Measurements from ENCODE around the gene RTN4RL2. TPM values are rescaled to one million over a fixed set of nuclear protein-coding genes. Genes with fewer than 3 reads are reported as not detected.

Gene RTN4RL2
- total and polyA plus RNA-seq, 8 donors = 0.75 to 8.1 (median 0.78) TPM; not detected in 3

GRCh38 chr11:57475191-57475590, 14.9 kb downstream of the RTN4RL2 start:
- no peak overlapping the region for H3K27ac ChIP-seq
- intact Hi-C loops (cut with DNase I; ENCODE audit: low total_unique reads) = no loop called here
- DNase-seq = no peak
- H3K27me3 ChIP-seq = peaks cover 0 to 61% (median 8%) of the 10 kb centered on the region in 3 donors
- peaks cover 22 to 56% (median 38%) of the 10 kb centered on the region in 4 donors for H3K4me1 ChIP-seq
- H3K36me3 ChIP-seq = no peaks in the 10 kb centered on the region
- no peak overlapping the region for H3K4me3 ChIP-seq
- WGBS, 5 donors = 22 to 74% (median 63%) methylated on average over 1 of the region's 1 CpG
- no peaks in the 10 kb centered on the region for H3K9me3 ChIP-seq
- TF ChIP-seq POLR2AphosphoS5 (IDR thresholded peaks at IDR 0.05) (no peak), EP300 (IDR thresholded peaks at IDR 0.05) (no peak), CTCF (IDR thresholded peaks at IDR 0.05) (no peak), POLR2A (IDR thresholded peaks at IDR 0.05) (no peak)

GRCh38 chr11:57475671-57476046, 15.3 kb downstream of the RTN4RL2 start:
- Histone ChIP-seq H3K4me1 (peaks cover 22 to 56% (median 38%) of the 10 kb centered on the region in 4 donors), H3K27me3 (peaks cover 0 to 66% (median 8%) of the 10 kb centered on the region in 3 donors), H3K27ac (peak overlapping the region in 2 of 5 donors; percentile 82 to 89), H3K36me3 (no peaks in the 10 kb centered on the region), H3K9me3 (no peaks in the 10 kb centered on the region), H3K4me3 (peak overlapping the region; percentile 51 to 61 (median 52))
- no peak for TF ChIP-seq POLR2A (IDR thresholded peaks at IDR 0.05)
- no peak for TF ChIP-seq POLR2AphosphoS5 (IDR thresholded peaks at IDR 0.05)
- TF ChIP-seq CTCF (IDR thresholded peaks at IDR 0.05) = no peak
- TF ChIP-seq EP300 (IDR thresholded peaks at IDR 0.05) = no peak
- WGBS, 5 donors = 66 to 87% (median 78%) methylated on average over 5 of the region's 5 CpGs
- intact Hi-C loops (cut with DNase I; ENCODE audit: low total_unique reads) = no loop called here
- no peak for DNase-seq

DNA sequence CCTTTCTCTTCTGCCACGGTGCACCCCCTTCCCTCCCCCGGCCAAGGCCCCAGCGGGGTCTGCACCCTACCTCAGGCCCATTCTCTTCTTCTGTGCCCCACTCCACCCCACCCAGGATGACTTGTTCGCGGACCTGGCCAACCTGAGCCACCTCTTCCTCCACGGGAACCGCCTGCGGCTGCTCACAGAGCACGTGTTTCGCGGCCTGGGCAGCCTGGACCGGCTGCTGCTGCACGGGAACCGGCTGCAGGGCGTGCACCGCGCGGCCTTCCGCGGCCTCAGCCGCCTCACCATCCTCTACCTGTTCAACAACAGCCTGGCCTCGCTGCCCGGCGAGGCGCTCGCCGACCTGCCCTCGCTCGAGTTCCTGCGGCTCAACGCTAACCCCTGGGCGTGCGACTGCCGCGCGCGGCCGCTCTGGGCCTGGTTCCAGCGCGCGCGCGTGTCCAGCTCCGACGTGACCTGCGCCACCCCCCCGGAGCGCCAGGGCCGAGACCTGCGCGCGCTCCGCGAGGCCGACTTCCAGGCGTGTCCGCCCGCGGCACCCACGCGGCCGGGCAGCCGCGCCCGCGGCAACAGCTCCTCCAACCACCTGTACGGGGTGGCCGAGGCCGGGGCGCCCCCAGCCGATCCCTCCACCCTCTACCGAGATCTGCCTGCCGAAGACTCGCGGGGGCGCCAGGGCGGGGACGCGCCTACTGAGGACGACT, 15.9 kb downstream of the RTN4RL2 start:
- Histone ChIP-seq H3K27ac (peak overlapping the region; percentile 73 to 89 (median 84)), H3K4me1 (peaks cover 22 to 56% (median 38%) of the 10 kb centered on the region in 4 donors), H3K27me3 (peaks cover 0 to 63% (median 8%) of the 10 kb centered on the region in 3 donors), H3K36me3 (no peaks in the 10 kb centered on the region), H3K9me3 (no peaks in the 10 kb centered on the region), H3K4me3 (peak overlapping the region; percentile 51 to 61 (median 52))
- intact Hi-C loops (cut with DNase I; ENCODE audit: low total_unique reads) = no loop called here
- 3 to 11% (median 3%) methylated on average over 30 to 80 of the region's 80 CpGs for WGBS, 5 donors
- peak; percentile 65 to 82 for DNase-seq
- TF ChIP-seq POLR2AphosphoS5 (IDR thresholded peaks at IDR 0.05) (peak in 1 of 3 donors; percentile 10), EP300 (IDR thresholded peaks at IDR 0.05) (no peak), CTCF (IDR thresholded peaks at IDR 0.05) (no peak)

DNA sequence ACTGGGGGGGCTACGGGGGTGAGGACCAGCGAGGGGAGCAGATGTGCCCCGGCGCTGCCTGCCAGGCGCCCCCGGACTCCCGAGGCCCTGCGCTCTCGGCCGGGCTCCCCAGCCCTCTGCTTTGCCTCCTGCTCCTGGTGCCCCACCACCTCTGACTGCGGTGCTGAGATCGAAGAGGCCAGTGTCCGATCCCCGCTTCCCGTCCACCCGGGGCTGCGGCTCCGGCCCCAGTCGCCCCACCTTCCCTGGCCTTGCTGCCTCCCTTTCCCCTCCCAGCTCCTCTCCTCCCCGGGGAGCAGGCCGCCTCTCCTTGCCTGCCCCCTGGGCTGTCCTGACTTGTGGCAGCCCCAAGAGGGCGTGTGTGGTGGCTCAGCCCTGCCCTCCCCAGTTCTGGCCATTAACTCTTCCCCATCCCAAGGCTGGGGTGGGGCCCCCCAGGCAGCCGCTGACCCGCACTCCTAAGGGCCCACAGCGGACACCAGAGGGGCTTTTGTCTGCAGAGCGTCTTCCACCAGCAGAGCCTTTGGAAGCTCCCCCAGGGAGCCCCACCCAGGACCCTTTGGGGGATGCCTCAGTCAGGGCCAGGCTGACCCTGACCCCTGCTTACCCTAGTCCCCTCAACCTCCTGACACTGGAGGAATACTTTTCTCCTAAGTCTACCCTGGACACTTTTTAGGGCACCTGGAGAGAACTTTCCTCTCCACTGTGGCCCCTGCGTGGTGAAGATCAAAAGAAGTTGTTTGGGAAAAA, 16.6 kb downstream of the RTN4RL2 start:
- DNase-seq = peak; percentile 68 to 77
- TF ChIP-seq CTCF (IDR thresholded peaks at IDR 0.05) = peak in 4 of 7 experiments; percentile 20 to 62 (median 36)
- TF ChIP-seq POLR2AphosphoS5 (IDR thresholded peaks at IDR 0.05) = peak in 1 of 3 donors; percentile 43
- no peak for TF ChIP-seq EP300 (IDR thresholded peaks at IDR 0.05)
- Histone ChIP-seq H3K9me3 (no peaks in the 10 kb centered on the region), H3K4me3 (peak overlapping the region; percentile 51 to 61 (median 52)), H3K27ac (peak overlapping the region; percentile 73 to 89 (median 84)), H3K36me3 (no peaks in the 10 kb centered on the region), H3K4me1 (peaks cover 22 to 56% (median 38%) of the 10 kb centered on the region in 4 donors), H3K27me3 (peaks cover 0 to 61% (median 8%) of the 10 kb centered on the region in 3 donors)
- WGBS, 5 donors = 5 to 14% (median 9%) methylated on average over 22 to 27 of the region's 27 CpGs
- intact Hi-C loops (cut with DNase I; ENCODE audit: low total_unique reads) = no loop called here

Data from stomach (tissue), 9 donors.